CD1c-positive myeloid dendritic cell (primary cell): Measurements from ENCODE around the gene PLA2G6.

Experiments used
- DNase-seq: peaks from one replicate; pipeline ENCODE4 v3.0.0-alpha.2; 2016; ENCODE audit errors: extremely low spot score

Gene PLA2G6, protein sequence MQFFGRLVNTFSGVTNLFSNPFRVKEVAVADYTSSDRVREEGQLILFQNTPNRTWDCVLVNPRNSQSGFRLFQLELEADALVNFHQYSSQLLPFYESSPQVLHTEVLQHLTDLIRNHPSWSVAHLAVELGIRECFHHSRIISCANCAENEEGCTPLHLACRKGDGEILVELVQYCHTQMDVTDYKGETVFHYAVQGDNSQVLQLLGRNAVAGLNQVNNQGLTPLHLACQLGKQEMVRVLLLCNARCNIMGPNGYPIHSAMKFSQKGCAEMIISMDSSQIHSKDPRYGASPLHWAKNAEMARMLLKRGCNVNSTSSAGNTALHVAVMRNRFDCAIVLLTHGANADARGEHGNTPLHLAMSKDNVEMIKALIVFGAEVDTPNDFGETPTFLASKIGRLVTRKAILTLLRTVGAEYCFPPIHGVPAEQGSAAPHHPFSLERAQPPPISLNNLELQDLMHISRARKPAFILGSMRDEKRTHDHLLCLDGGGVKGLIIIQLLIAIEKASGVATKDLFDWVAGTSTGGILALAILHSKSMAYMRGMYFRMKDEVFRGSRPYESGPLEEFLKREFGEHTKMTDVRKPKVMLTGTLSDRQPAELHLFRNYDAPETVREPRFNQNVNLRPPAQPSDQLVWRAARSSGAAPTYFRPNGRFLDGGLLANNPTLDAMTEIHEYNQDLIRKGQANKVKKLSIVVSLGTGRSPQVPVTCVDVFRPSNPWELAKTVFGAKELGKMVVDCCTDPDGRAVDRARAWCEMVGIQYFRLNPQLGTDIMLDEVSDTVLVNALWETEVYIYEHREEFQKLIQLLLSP

DNA sequence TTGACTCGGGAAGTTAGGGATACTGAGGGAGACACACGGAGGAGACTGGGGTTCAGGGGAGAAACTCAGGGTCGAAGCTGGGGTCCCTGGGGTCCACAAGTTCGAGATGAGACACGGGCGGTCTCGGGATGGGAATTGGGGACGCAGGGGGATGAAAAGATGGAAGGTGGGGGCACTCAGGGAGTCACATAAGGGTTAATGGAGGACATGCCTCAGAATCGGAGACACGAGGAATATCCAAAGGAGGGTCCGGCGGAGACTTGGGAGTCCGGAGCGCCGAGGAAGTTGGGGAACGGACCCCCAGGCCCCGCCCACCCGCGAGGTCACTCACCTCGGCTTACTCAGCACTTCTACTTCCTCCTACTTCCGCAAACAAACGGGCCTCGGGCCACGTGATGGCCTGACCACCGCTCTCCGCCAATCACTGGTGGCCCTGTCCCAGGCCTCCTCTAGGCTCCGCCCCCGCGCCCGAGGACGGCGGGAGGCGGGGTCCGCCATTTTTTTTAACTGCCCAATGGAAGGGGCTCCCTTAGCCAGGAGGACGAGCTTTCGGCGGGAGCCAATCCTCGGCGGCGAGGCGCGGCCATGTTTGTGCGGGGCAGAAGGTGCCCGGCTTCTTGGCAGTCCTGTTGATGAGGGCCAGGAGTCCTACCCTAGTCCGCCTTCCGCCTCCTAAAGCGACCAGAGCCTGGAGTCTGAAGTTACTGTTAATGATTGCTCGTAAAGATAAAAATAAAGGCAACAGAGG lies at the start of gene PLA2G6:
TSS of gene PLA2G6 (minus strand) at position 378 of the 748 bp plus-strand sequence. CDS start 12,404 bp downstream, outside the sequence.
- peak; percentile 99 for DNase-seq

DNA sequence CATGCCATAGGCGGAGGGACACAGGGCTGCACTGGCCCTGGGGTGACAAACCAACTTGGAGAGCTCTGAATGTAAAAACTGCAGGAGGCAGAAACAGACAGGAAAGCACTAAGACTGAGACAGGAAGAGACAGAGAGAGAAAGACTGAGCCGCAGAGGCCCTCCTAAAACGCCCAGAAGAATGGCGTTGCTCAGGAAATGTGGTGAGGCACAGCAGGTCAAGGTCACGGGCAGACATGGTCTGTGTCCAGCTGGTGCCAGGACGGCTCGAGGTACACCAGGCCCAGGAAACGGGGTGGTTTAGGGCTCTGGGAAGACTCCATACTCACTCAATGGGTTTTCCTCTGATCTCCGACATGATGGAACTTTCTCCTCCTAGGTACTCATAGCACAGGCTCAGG lies 49.3 kb upstream of the PLA2G6 start:
- DNase-seq, result no peak

DNA sequence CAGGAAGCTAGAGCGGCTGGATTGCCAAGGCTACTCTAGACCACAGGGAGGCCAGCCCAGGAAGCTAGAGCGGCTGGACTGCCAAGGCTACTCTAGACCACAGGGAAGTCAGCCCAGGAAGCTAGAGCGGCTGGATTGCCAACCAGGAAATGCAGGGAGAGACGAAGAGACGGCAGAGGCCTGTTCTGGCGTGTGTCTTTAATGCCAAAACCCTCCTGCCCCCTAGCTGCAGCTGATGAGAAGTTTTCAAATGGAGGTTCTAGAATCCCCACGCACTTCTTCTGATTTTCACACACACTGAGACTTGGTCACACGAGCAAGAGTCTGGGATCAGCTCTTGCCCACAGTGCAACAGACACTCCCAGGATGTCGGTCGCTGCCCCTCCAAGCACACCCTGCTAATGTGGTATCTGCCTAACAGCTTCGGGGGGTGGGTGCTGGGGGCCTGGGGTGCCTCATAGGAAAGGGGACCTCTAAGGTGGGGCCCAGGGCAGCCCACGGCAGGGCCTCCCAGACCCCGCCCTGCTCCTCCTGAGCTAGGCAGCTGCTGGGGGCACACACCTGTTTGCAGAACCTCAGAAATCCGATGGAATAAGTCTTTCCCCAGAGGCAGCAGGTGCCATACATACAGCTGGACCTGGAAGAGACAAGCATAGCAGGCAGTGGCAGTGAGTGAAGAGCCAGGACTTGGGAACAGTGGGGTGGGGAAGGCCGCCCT lies 48.6 kb upstream of the PLA2G6 start:
- peak; percentile 78 for DNase-seq

DNA sequence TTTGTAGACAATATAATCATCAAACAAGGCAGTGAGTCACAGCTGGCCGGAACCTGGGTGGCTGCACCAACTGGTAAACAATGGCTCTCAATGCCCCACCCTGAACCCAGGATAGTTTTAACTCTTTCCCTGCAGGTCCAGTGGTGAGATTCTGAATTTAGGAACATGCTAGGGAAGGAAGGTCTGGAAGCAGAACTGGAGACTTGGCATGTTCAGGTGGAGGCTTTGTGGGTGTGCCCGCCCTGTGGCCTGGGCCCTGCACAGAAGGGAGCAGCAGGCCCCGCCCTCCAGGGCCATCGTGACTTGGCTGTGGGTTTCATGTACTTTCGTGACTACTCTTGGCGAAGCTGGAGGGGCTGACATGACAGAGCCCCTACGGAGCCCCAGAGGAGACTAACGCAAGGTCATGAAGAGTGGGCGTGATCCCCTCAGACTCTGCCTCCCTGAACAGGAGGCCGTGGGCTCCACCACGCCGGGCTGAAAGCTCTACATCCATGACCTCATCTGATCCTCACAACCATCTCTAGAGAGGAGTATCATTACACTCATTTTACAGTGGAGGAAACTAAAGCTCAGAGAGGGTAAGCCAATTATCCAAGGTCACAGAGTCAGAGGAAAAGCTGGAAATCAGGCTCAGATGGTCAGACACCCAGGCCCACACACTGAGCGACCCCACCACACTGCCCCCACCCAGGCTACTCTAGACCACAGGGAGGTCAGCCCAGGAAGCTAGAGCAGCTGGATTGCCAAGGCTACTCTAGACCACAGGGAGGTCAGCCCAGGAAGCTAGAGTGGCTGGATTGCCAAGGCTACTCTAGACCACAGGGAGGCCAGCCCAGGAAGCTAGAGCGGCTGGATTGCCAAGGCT lies 47.5 kb upstream of the PLA2G6 start:
- DNase-seq, result no peak

DNA sequence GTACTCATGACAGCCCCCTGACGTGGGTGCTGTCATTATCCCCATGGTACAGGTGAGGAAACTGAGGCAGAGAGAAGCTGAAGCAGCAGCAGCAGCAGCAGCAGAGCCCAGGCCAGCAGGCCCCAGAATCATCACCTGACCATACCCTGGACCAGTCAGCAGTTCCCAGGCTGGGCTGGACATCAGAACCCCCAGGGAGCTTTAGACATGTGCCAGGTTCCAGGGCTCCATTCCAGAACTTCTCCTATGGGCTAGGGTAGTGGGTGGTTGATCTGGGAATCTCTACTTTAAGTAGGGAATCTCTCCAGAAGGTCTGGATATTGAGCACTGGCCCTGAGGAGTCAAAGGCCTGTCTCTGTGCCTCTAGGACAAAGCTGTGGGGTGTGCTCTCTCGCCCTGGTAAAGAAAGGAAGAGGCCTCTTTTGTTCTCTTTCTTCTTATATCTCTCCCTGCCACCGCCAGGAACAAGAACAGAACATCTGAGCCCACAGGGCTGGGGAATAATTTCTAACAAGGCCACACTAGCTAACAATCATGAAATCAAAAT lies 46.8 kb upstream of the PLA2G6 start:
- no peak for DNase-seq

DNA sequence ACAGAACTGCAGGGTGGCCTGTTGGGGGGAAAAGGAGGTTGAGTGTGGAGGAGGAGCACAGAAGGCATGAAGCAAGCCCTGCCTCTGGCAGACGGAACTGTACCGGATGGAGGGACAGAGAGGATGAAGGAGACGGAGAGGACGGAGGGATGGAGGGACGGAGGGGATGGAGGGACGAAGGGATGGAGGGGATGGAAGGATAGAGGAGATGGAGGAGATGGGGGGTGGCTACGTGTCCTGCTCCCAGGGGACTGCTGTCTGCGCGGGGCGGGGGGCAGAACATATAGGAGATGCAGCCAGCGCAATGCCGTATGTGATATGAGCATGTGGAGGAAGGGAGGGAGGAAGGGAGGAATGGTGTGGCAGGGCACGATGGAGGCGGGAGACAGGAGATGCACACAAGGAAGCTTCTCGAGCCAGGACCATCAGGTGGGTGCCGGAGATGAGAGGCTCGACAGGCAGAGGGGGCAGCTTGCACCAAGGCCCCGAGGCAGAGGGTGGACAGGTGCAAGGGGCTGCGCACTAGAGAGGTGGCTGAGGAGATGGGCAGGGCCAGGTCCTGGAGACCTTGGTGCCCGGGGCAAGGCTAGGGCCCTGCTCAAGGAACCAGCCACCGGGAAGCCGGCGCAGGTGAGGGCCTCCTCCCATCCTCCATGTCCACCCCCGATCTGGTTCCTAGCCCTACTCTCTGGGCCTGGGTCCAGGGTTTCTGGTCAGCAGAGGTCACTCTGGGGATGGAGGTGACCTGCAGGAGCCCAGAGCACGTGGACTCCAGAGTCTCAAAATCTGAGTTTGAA lies 45.4 kb upstream of the PLA2G6 start:
- DNase-seq, result no peak

DNA sequence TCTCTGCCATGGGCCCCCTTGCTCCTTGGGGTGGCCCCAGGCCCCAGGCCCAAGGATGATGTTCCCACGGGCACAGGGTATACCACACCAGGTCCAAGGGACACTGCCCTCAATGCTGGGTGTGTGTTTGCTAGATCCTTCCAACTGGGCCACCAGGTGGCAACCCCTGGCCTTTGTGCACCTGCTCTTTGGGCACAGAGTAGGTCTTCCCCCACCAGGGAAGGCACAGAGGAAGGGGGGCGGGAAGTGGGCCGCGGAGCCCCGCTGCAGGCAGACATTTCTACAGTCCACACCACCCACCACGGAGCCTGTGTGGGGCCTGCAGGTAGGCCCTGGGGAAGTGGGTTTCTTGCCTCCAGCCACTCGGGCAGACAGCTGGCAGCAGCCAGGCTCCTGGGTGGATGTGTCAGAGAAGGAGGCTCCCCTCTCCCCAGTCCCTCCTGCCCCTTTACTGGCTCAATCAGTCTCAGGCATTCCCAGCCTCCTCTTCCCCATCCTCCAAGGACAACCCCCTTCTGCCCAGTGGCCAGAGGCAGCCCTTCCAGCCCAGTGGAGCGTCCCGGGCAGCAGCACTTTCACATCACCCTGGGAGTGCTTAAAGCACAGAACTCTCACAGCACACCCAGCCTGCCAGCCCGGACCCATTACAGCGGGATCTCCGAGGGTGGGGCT lies 41.8 kb upstream of the PLA2G6 start:
- no peak for DNase-seq

DNA sequence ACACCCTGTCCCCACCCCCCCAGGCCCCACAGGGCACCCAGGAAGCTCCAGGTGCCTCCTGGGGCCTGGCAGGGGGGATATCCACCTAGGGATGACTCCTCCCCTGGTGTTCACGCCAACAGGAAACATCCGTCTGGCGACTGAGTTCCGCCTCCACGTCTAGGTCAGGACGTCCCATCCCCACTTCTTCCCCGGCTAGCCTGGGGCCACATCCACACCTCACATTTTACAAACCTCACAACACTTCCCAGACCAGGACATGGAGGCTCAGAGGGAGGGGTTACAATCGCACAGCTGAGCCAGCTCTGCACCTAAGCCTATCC lies 41.1 kb upstream of the PLA2G6 start:
- DNase-seq, result no peak

DNA sequence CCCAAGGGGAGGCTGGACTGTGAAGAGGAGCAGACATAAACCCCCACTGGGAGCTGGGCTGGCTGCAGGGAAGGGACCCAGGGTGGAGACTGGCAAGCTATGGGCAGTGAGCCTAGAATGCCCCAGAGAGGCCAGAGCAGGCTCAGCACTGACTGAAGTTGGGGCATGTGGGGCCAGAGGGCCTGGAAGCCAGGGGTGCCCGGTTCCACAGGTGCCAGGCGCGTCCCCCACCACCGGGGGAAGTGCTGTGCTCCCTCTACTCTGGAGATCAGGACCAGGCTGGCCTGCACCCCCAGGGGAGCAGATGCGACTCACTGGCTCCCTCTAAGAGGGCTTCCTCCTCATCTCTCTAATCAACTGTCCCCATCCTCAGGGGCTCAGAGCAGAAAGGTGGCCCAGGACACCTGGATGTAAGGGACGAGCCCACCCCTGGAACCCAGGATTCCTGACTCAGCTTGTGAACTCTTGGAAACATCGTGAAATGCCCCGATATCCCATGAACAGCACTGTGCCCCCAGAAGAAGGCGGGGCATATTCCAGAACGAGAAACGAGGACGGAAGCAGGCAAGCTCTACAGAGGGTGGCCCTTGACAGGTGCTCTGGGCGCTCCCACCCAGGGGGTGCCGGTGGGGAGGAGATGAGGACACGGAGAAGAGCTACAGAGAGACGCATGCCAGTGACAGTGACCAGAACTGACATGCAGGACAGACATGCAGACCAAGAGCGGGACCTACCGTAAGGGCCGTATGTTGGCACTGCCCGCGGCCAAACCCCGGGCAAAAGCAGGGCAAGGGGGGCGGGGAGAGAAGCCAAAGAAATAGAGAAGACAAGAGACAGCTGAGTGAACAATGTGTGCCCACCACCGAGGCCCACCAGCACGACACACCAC lies 40.5 kb upstream of the PLA2G6 start:
- no peak for DNase-seq

DNA sequence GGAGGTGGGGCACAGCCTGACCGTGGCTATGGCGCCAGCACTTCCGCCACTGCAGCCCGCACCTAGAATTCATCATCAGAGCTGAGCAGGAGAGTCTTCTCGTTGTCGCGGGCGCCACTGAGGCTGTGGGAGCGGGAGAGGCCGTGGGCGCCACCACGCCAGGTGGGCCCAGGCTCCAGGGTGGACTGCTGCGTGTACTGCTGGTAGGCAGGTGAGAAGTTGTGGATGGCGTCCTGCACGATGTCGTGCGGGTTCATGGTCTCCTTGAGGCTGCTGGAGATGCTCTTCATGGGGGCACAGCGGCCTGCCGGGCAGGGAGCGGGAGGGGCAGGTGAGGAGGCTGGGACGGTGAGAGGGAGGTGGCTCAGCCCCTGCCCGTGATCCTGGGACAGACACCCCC lies 39.8 kb upstream of the PLA2G6 start:
- DNase-seq, result no peak

DNA sequence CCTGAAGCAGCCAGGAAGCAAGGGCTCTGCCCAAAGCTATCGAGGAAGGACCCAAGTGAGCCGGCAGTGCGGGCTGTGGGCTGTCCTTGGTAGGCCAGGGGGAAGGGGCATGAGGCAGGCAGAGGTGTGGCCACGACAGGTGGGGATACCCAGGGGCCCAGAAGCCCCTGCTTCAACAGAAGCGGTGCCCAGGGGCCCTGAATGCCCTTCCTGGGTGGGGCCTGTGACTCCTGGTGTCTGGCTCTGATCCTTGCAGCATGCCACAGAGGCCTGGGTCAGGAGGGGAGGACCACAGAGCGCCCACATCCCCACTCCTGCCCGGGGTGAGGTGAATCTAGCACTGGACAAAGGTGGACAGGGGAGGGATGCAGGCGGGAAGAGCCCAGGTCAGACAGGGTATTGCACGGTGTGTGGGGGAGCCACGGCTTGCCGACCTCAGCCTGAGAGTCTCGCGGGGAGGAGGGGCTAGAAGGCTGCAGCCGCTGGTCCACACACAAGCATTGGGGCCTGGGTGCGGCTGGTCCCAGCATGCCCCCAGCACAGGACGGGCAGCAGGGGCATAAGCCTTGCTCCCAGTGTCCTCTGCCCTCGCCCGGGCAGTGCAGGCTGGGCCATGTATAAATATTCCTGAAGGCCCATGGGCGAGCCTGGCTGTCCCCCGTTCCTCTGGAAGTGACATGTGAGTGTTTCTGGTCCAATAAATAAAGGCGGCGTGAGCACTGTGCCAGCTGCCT lies 39.2 kb upstream of the PLA2G6 start:
- DNase-seq, result no peak

DNA sequence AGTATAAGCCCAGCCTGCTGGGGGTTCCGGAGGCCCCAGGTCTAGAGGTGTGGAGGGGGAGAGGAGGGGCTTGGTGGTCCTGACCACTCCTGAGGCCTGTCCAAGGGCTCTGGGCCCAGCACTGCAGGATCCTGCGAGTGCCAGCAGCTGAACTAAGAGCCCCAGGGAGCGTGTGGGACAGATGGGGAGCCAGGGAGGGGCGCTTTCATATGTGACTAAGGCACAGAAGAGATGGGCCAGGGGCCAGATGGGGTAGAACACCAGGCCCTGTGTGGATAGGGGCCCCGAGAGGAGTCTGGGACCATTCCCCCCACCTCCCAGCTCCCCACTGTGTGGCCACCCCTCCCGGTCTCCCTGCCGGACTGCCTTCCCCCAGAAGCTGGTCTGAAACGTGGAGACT lies 38.5 kb upstream of the PLA2G6 start:
- no peak for DNase-seq

DNA sequence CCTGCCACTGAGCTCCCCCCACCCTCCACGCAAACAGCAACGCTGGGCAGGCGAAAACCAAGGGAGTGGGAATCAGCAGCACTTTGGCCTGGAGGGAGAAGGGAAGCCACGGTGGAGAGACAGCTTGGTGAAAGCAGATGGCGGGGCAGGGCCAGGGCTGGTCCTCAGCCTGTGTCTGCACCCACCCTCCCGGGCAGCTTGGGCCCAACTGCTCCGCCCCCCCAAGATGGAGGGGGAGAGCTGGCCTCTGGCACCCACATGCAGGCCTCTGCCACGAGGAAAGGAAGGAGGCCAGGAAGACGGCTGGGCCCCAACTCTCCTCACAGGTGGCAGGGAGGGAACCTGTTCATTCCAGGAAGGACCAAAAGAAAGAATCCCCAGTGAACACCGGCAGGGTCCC lies 38.0 kb upstream of the PLA2G6 start:
- no peak for DNase-seq

DNA sequence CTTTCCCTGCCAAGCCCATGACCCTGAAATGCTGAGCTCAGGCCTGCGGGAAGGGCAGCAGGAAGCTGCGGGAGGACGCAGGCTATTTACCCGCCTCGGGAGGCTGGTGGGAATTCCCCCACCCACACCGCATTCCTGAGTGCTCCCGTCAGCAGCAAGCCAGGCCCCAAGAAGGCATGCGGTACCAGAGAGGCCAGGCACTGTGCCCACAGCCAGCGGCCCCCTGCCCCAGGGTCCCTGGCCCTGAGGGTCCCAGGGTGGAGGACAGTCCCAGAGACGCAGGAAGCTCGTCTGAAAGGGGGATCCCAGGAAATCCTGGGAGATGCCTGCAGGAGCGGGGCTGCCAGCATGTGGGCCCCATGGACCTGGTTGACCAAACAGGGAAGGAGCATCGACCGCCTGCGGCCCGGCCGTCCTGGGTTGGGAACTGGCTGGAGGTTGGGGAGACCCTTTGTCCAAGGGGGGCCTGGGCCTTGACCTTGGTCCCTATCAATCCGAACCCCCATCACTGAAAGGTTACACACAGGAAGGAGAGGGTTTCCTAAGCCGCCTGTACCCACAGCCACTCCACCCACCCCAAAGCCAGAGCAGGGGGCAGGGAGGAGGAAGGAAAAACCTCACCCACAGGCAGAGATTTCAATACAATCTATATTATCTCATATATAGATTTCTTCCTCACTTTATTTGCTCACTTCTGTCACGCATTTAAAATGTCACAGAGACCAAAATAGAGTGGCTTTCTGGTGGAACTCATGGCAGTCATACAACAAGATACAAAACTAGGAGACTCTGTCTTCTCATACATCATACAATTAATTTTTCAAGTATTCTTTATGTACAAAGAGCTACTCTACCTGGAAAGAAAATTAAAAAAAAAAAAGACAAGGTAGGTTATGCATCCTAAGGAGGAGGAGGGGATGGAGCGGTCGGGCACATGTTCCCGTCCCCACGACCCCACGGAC lies 37.3 kb upstream of the PLA2G6 start:
- DNase-seq, result peak; percentile 85

DNA sequence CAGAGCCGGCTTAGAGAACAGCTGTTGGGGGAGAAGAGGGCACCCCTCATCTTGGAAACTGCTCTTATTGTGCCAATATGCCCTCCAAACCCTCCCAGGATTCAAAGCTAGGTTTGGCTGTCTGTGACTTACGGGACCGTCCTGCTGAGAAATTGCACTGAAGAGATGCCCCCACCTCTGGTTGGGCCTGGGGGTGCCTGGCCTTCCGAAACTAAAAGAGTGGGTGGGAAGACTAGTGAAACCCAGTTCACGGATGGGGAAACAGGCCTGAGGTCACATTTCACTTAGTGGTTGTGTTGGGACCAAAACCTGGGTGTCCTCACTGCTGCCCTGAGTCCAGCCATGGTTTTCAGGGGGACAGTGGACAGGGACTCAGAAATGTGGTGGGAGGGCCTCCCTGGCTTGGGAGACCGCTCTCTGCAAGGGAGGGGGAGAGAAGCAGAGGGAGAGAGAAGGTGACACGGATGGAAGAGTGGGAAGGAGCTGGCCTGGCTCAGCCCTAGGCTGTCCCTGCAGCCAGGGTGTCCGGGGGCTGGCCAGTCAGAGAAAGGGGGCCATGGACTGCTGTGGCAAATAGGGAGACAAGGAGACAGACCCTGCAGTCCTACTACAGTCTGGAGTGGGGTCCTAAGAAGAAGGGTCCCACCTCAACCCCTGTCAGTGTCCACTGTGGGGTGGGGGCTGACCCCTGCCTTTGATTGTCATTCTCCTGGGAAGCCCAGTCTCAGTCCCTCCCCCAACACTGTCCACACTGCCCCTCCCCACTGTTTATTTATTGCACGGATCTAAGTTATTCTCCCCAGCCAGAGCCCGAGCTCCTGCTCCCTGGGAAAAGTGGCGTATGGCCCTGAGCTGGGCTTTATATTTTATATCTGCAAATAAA lies 33.8 kb upstream of the PLA2G6 start:
- peak; percentile 73 for DNase-seq
